HS-5 (cell line): Measurements from ENCODE around the gene PROZ.

ENCODE experiments used
- DNase-seq: peaks from one replicate; pipeline ENCODE4 v3.0.0-alpha.2; 2012; ENCODE audit warnings: low read depth

The PROZ gene

GRCh38 chr13:113179374-113180230, 21.2 kb downstream of the PROZ start:
- DNase-seq, result no peak

- no peak for DNase-seq
These were observed 23.6 kb downstream of the PROZ start for GRCh38 chr13:113182046-113182445.

GRCh38 chr13:113183450-113184129, 25.1 kb downstream of the PROZ start:
- DNase-seq, result no peak

- DNase-seq, result no peak
These were observed 26.4 kb downstream of the PROZ start for GRCh38 chr13:113184568-113185440.

GRCh38 chr13:113186061-113186900, 27.8 kb downstream of the PROZ start:
- no peak for DNase-seq

- DNase-seq, result peak; percentile 92
These were observed 28.8 kb downstream of the PROZ start for GRCh38 chr13:113187263-113187669.

- DNase-seq, result no peak
These were observed 29.6 kb downstream of the PROZ start for GRCh38 chr13:113187883-113188665.

- DNase-seq, result no peak
These were observed 31.7 kb downstream of the PROZ start for GRCh38 chr13:113190181-113190580.

GRCh38 chr13:113192279-113192678, 33.8 kb downstream of the PROZ start:
- no peak for DNase-seq

GRCh38 chr13:113192902-113193301, 34.5 kb downstream of the PROZ start:
- no peak for DNase-seq

- no peak for DNase-seq
These were observed 36.9 kb downstream of the PROZ start for GRCh38 chr13:113195360-113195759.

- no peak for DNase-seq
These were observed 38.7 kb downstream of the PROZ start for GRCh38 chr13:113196970-113197737.

GRCh38 chr13:113201815-113202214, 43.4 kb downstream of the PROZ start:
- no peak for DNase-seq

- DNase-seq, result no peak
These were observed 44.5 kb downstream of the PROZ start for GRCh38 chr13:113202912-113203311.

- DNase-seq, result no peak
These were observed 45.3 kb downstream of the PROZ start for GRCh38 chr13:113203507-113204377.

GRCh38 chr13:113204378-113204734, 45.9 kb downstream of the PROZ start:
- DNase-seq, result no peak

- DNase-seq, result no peak
These were observed 47.0 kb downstream of the PROZ start for GRCh38 chr13:113205428-113205931.

GRCh38 chr13:113207460-113207859, 49.0 kb downstream of the PROZ start:
- no peak for DNase-seq
